Calu3 (cell line): ENCODE results near the gene NFATC1. TPM values are rescaled to one million over a fixed set of nuclear protein-coding genes. Genes with fewer than 3 reads are reported as not detected.

Experiments
- BruUV-seq: library from RNA; stranded (reverse); fragments of 400-500 nt; replicated peaks from 2 replicates; lab custom pipeline; 2021; lab: Mats Ljungman, UMichigan
- CTCF ChIA-PET: fragments of 300-600 bp; sonication (Branson Sonifier 250); formaldehyde crosslinking; loops from one replicate; lab custom pipeline; 2022; ENCODE audit warnings: antibody characterized with exemption; lab: Charles Lee
- DNase-seq: peaks from one replicate; pipeline ENCODE4 v3.0.0; 2022
- H3K27ac Mint-ChIP-seq: one replicate; pipeline ENCODE4 v1.8.0; 2022; ENCODE audit warnings: mixed read lengths; ENCODE audit not compliant: unreplicated experiment
- H3K27me3 Mint-ChIP-seq: one replicate; pipeline ENCODE4 v1.8.0; 2022; ENCODE audit warnings: mixed read lengths; ENCODE audit not compliant: unreplicated experiment
- H3K36me3 Mint-ChIP-seq: one replicate; pipeline ENCODE4 v1.8.0; 2022; ENCODE audit warnings: mild to moderate bottlenecking, moderate library complexity, mixed read lengths; ENCODE audit not compliant: insufficient read depth, unreplicated experiment
- H3K4me1 Mint-ChIP-seq: one replicate; pipeline ENCODE4 v1.8.0; 2022; ENCODE audit warnings: mild to moderate bottlenecking, low read depth, mixed read lengths; ENCODE audit not compliant: unreplicated experiment
- H3K4me3 Mint-ChIP-seq: one replicate; pipeline ENCODE4 v1.8.0; 2022; ENCODE audit warnings: mild to moderate bottlenecking, low read depth, moderate library complexity, mixed read lengths; ENCODE audit not compliant: unreplicated experiment
- H3K9me3 Mint-ChIP-seq: one replicate; pipeline ENCODE4 v1.8.0; 2022; ENCODE audit warnings: low read depth, mixed read lengths; ENCODE audit not compliant: unreplicated experiment
- intact Hi-C: fragments of 100-400 bp; cut with micrococcal nuclease; formaldehyde crosslinking; loops from one replicate; pipeline ENCODE4 v1.10.0; 2022; ENCODE audit not compliant: unreplicated experiment
- total RNA-seq: library from RNA; stranded (reverse); gene quantifications from 2 replicates; pipeline ENCODE4 v1.2.3, GENCODE V29; 2022
- TF ChIP-seq, protein P1 (sequence below): fragments of 200-600 bp; IDR thresholded peaks from one replicate; pipeline ENCODE4 v1.8.0; 2022; ENCODE audit warnings: antibody characterized with exemption; ENCODE audit not compliant: unreplicated experiment

Gene NFATC1
- total RNA-seq, 1 experiment from 2014 or later = 5.9 TPM

- Mint-ChIP-seq H3K4me1 (no peaks in the 10 kb centered on the region), H3K4me3 (no peak overlapping the region), H3K27me3 (no peaks in the 10 kb centered on the region), H3K27ac (no peak overlapping the region), H3K36me3 (no peaks in the 10 kb centered on the region), H3K9me3 (no peaks in the 10 kb centered on the region)
- no peak for DNase-seq
- no TSS peak for BruUV-seq
- intact Hi-C loops = no loop called here
- TF ChIP-seq, protein P1, sequence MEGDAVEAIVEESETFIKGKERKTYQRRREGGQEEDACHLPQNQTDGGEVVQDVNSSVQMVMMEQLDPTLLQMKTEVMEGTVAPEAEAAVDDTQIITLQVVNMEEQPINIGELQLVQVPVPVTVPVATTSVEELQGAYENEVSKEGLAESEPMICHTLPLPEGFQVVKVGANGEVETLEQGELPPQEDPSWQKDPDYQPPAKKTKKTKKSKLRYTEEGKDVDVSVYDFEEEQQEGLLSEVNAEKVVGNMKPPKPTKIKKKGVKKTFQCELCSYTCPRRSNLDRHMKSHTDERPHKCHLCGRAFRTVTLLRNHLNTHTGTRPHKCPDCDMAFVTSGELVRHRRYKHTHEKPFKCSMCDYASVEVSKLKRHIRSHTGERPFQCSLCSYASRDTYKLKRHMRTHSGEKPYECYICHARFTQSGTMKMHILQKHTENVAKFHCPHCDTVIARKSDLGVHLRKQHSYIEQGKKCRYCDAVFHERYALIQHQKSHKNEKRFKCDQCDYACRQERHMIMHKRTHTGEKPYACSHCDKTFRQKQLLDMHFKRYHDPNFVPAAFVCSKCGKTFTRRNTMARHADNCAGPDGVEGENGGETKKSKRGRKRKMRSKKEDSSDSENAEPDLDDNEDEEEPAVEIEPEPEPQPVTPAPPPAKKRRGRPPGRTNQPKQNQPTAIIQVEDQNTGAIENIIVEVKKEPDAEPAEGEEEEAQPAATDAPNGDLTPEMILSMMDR = no peak
- CTCF ChIA-PET = no interaction called here
These were observed 127.5 kb downstream of the NFATC1 start for GRCh38 chr18:79523206-79523735.

DNA sequence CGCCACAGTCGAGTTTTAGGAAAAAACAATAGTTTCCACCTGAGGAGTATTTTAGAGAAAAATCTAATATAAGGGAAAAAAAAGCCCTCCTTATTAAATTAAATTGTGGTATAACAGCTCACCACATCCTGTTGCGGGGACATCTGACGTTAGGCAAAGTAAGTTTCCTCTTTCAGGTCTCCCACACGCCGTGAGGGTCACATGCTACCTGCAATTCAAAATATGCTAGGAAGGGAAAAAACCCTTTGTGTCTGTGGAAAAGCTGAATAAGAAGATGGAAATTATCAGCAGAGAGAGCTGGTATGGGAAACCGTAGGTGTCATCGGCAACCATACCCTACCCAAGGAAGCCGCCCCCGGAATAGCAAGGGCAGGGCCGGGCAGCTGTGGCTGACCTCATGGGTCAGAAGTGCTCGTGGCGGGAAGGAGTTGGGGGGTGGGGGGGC lies 128.0 kb downstream of the NFATC1 start:
- intact Hi-C loops = no loop called here
- Mint-ChIP-seq H3K4me1 (no peaks in the 10 kb centered on the region), H3K36me3 (no peaks in the 10 kb centered on the region), H3K9me3 (no peaks in the 10 kb centered on the region), H3K27ac (no peak overlapping the region), H3K4me3 (no peak overlapping the region), H3K27me3 (no peaks in the 10 kb centered on the region)
- DNase-seq = no peak
- BruUV-seq = no TSS peak
- CTCF ChIA-PET = no interaction called here
- TF ChIP-seq, protein P1 = no peak

DNA sequence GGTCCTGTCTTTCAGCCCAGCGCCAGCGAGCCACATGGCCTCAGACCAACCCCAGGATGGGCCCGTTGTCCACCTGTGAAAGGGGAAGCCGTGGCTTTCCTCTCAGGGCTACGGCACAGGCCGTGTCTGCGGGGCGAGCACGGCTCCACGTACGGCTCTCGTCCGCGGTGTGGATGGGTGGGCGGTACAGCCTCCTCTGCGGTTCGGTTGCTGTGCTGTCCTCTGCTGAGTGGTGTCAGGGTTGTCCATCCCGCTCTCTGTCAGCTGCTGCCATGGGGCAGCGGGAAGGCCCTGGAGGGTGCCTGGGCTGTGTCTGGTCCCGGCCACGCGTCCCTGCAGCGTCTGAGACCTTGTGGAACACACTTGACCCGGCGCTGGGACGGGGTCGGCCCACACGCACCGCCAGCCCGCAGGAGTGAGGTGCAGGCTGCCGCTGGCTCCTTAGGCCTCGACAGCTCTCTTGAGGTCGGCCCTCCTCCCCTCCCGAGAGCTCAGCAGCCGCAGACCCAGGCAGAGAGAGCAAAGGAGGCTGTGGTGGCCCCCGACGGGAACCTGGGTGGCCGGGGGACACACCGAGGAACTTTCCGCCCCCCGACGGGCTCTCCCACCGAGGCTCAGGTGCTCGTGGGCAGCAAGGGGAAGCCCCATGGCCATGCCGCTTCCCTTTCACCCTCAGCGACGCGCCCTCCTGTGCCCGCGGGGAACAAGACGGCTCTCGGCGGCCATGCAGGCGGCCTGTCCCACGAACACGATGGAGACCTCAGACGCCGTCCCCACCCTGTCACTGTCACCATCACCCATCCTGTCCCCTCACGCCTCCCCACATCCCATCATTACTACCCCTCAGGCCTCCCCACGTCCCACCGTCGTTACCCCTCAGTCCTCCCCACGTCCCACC lies 128.7 kb downstream of the NFATC1 start:
- Mint-ChIP-seq H3K36me3 (no peaks in the 10 kb centered on the region), H3K9me3 (no peaks in the 10 kb centered on the region), H3K27ac (no peak overlapping the region), H3K4me3 (no peak overlapping the region), H3K27me3 (no peaks in the 10 kb centered on the region), H3K4me1 (no peaks in the 10 kb centered on the region)
- no TSS peak for BruUV-seq
- DNase-seq = no peak
- intact Hi-C loops = no loop called here
- TF ChIP-seq, protein P1 = no peak
- CTCF ChIA-PET = no interaction called here

DNA sequence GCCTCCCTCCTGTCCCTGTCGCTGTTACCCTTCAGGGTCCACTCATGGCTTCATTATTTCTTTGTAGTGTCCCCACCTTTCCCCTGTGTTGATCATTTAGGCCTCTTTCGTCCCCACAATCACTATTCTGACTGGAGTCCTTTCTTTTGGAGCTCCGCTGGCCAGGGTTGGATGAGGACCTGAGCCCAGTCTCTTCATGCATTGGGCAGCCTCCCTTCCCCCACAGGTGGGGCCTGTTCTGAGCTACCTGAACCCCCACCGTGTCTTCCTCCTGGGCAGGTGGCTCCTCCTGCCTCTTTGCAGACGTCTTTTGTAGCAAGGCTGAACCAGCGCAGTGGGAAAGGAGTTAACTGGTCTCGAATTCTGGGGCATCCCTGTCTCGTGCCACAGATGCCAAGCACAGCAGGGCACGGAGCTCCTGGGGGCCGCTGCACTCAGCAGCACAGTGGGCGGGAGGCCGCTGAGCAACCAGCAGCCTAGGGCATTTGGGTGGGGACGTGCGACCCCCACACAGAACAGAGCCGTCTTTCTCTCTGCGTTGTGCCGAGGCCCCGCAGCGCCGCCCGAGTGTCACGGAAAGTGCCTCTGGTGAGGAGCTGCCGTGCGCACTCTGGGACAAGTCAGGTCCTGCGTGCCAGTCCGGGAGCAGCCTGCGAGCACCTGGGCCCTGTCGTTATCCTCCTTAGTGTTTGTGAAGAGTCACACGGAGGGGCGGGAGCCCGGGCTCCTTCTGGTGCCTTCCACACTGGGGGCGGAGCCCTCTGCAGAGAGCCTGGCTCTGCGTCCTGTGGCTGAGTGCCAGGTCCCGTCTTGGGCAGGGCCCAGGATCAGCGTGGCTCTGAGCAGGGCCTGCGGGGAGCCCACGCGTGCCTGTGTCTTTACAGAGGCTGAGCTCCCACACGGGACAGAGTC lies 130.1 kb downstream of the NFATC1 start:
- Mint-ChIP-seq H3K27ac (no peak overlapping the region), H3K4me1 (no peaks in the 10 kb centered on the region), H3K36me3 (no peaks in the 10 kb centered on the region), H3K9me3 (no peaks in the 10 kb centered on the region), H3K4me3 (no peak overlapping the region), H3K27me3 (no peaks in the 10 kb centered on the region)
- CTCF ChIA-PET = no interaction called here
- no peak for DNase-seq
- TF ChIP-seq, protein P1 = no peak
- no TSS peak for BruUV-seq
- intact Hi-C loops = no loop called here
